Measurements from ENCODE around the gene SLC25A20.

The SLC25A20 gene

DNA sequence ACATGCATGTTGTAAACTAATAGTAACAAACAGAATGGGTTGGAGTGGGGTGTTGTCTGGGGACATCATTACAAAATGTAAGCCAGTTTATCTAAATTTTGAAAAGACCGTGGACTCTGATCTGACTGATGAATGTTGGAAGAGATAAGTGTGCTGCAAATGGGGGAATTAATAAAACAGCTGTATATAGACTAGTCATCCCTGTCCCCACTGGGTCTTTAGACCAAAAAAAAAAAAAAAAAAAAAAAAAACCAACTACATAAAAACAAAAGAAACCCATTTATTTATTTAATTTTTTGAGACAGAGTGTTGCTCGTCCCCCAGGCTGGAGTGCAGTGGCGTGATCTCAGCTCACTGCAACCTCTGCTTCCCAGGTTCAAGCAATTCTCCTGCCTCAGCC is 40.0 kb upstream of the SLC25A20 start:
- Histone ChIP-seq H3K79me2 (ENCODE audit: insufficient read depth, low read length) (peaks cover 44% of the 10 kb centered on the region), H3K36me3 (ENCODE audit: insufficient read depth, low read length) (peaks cover 25% of the 10 kb centered on the region; the same call in 1 of the 2 replicates), H3F3A (ENCODE audit: low read depth) (no peaks in the 10 kb centered on the region), H2AFZ (ENCODE audit: low read length) (no peak overlapping the region), H3K4me2 (ENCODE audit: low read depth, low read length, poor library complexity, severe bottlenecking) (no peak overlapping the region), H3K9me3 (ENCODE audit: insufficient read depth, low read depth, low read length) (no peaks in the 10 kb centered on the region), H3K4me1 (ENCODE audit: insufficient read depth, low read length, poor library complexity, severe bottlenecking) (no peaks in the 10 kb centered on the region), H3K9me2 (replicated peaks; ENCODE audit: low read depth, low read length) (no peaks in the 10 kb centered on the region), H3K4me3 (ENCODE audit: low read length, poor library complexity, severe bottlenecking) (no peak overlapping the region), H3K9ac (ENCODE audit: low read depth, low read length, poor library complexity, severe bottlenecking) (no peak overlapping the region), H4K20me1 (ENCODE audit: insufficient read depth, low read length, poor library complexity, severe bottlenecking) (peaks cover 7% of the 10 kb centered on the region), H3K27me3 (ENCODE audit: insufficient read depth, low read length, poor library complexity, severe bottlenecking) (no peaks in the 10 kb centered on the region)
- TF ChIP-seq CTCF (conservative IDR thresholded peaks at IDR 0.05; ENCODE audit: low read length) (no peak), EZH2phosphoT487 (IDR thresholded peaks at IDR 0.05; ENCODE audit: borderline replicate concordance) (no peak)

GRCh38 chr3:48938156-48938555 is 39.5 kb upstream of the SLC25A20 start:
- peaks cover 44% of the 10 kb centered on the region for H3K79me2 ChIP-seq (ENCODE audit: insufficient read depth, low read length)
- H3K36me3 ChIP-seq (ENCODE audit: insufficient read depth, low read length): peaks cover 27% of the 10 kb centered on the region; the same call in 1 of the 2 replicates
- H3K27me3 ChIP-seq (ENCODE audit: insufficient read depth, low read length, poor library complexity, severe bottlenecking): no peaks in the 10 kb centered on the region
- no peak overlapping the region for H2AFZ ChIP-seq (ENCODE audit: low read length)
- no peak for TF ChIP-seq EZH2phosphoT487 (IDR thresholded peaks at IDR 0.05; ENCODE audit: borderline replicate concordance)
- no peak for TF ChIP-seq CTCF (conservative IDR thresholded peaks at IDR 0.05; ENCODE audit: low read length)
- peaks cover 9% of the 10 kb centered on the region for H4K20me1 ChIP-seq (ENCODE audit: insufficient read depth, low read length, poor library complexity, severe bottlenecking)
- H3K9me3 ChIP-seq (ENCODE audit: insufficient read depth, low read depth, low read length): no peaks in the 10 kb centered on the region
- H3K4me1 ChIP-seq (ENCODE audit: insufficient read depth, low read length, poor library complexity, severe bottlenecking): no peaks in the 10 kb centered on the region
- no peak overlapping the region for H3K9ac ChIP-seq (ENCODE audit: low read depth, low read length, poor library complexity, severe bottlenecking)
- H3K9me2 ChIP-seq (replicated peaks; ENCODE audit: low read depth, low read length): no peaks in the 10 kb centered on the region
- no peak overlapping the region for H3K4me3 ChIP-seq (ENCODE audit: low read length, poor library complexity, severe bottlenecking)
- no peak overlapping the region for H3K4me2 ChIP-seq (ENCODE audit: low read depth, low read length, poor library complexity, severe bottlenecking)
- H3F3A ChIP-seq (ENCODE audit: low read depth): no peaks in the 10 kb centered on the region

DNA sequence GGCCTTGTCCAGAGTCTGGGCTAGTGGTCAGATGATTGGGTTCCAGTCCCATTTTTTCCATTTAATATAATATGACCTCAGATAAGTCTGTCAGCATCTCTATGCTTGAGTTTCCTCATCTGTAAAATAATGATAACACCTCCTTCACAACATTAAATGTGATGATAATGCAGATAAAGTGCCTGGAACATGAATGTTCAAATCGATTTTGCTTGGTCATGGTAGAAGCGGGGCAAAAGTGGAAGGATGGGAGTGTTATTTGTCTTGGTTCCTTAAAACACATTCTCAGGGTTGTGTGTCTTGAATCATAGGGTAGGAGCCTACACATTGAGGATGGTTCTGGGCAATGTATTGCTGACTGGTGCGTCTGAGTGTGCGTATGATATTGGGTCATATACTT is 36.8 kb upstream of the SLC25A20 start:
- Histone ChIP-seq H3K4me3 (ENCODE audit: low read length, poor library complexity, severe bottlenecking) (no peak overlapping the region), H3K9ac (ENCODE audit: low read depth, low read length, poor library complexity, severe bottlenecking) (no peak overlapping the region), H3K36me3 (ENCODE audit: insufficient read depth, low read length) (peaks cover 27% of the 10 kb centered on the region; the same call in 1 of the 2 replicates), H3K9me3 (ENCODE audit: insufficient read depth, low read depth, low read length) (no peaks in the 10 kb centered on the region), H2AFZ (ENCODE audit: low read length) (no peak overlapping the region), H3K4me1 (ENCODE audit: insufficient read depth, low read length, poor library complexity, severe bottlenecking) (no peaks in the 10 kb centered on the region), H4K20me1 (ENCODE audit: insufficient read depth, low read length, poor library complexity, severe bottlenecking) (peaks cover 26% of the 10 kb centered on the region), H3K79me2 (ENCODE audit: insufficient read depth, low read length) (peaks cover 62% of the 10 kb centered on the region), H3K4me2 (ENCODE audit: low read depth, low read length, poor library complexity, severe bottlenecking) (no peak overlapping the region), H3F3A (ENCODE audit: low read depth) (no peaks in the 10 kb centered on the region), H3K9me2 (replicated peaks; ENCODE audit: low read depth, low read length) (no peaks in the 10 kb centered on the region), H3K27me3 (ENCODE audit: insufficient read depth, low read length, poor library complexity, severe bottlenecking) (no peaks in the 10 kb centered on the region)
- TF ChIP-seq CTCF (conservative IDR thresholded peaks at IDR 0.05; ENCODE audit: low read length): no peak
- TF ChIP-seq EZH2phosphoT487 (IDR thresholded peaks at IDR 0.05; ENCODE audit: borderline replicate concordance): no peak
